GM18870 (cell line): Measurements from ENCODE around the gene NR2F2.

ENCODE experiments used
- ATAC-seq: cut with Tn5 transposase; IDR thresholded peaks from one replicate; pipeline ENCODE4 v1.9.1; 2021; ENCODE audit warnings: moderate library complexity; ENCODE audit not compliant: unreplicated experiment

Gene NR2F2

DNA sequence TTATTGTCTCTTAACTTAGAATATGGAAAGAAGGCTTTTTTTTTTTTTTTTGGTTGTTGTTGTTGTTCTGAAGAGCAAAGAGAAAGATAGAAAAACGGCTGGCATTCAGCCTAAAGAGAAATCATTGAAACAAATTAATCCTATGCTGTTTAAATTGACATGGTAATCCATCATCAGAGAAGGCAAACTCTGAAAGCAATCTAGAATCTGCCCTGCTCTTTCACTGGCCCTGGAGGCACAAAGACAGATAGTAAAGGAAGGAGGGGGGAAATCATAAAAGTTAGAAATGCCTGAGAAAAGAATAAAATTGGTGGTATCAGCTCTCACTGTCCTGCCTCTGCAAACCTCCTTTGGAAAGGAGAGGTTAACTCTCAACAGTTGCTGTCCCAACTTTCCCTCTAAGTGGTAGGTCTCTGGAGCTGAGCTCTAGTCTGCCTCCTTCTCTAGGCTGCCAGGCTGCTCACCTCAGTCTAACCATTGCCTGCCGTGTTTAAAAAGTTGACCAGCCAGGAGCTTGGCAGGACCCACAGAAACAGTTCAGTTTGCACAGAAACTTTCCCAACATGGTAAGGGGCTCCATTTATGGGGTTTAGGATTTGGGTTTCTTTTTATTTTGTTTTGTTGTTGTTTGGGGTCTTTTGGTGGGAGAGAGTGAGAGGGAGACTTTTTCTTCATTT lies 13.4 kb upstream of the NR2F2 start:
- no peak for ATAC-seq

GRCh38 chr15:96320107-96320506 lies 10.4 kb upstream of the NR2F2 start:
- ATAC-seq: no peak

GRCh38 chr15:96320703-96321638 lies 9.5 kb upstream of the NR2F2 start:
- ATAC-seq: no peak

DNA sequence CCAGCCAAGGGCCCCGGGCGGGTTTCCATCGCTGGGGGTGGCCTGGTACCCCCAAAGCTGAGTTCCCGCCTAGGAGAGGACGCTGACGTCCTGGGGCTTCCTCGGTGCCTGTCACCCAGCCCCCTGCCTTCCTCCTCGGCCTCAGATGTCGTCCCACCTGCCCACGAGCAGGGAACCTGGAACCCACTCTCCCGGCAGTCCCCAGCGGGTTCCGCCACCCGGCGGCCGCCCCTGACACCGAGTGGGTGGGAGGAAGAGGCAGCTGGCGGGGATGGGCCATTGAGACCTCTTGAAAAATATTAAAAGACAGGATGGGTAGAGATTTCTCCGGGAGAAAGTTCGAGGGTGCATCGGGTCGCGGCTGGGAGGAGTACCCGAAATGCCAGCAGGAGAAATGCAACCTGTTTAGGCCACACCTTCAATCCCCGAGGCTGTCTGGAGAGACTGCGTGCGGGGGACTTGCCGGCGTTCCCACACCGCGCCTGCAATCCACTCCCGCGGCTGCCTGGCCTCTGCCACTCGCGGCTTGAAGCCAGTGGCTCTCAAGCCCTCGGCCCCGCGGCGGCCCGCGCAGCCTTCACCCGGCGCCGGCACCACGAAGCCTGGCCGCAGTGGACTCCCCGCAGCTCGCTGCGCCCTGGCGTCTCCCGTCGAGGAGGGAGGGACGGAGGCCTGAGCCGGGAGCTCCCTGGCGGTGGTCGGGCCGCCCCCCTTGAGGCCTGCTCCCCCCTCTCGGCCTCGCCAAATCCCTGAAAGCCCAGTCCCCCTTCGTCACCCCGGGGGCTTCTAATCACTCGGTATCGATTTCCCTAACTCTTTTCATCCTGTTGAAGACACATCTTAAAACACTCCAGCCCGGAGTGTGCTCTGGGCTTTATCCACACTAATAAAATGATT lies 8.6 kb upstream of the NR2F2 start:
- no peak for ATAC-seq

- ATAC-seq: no peak
Measured at GRCh38 chr15:96322536-96323318, 7.8 kb upstream of the NR2F2 start.

DNA sequence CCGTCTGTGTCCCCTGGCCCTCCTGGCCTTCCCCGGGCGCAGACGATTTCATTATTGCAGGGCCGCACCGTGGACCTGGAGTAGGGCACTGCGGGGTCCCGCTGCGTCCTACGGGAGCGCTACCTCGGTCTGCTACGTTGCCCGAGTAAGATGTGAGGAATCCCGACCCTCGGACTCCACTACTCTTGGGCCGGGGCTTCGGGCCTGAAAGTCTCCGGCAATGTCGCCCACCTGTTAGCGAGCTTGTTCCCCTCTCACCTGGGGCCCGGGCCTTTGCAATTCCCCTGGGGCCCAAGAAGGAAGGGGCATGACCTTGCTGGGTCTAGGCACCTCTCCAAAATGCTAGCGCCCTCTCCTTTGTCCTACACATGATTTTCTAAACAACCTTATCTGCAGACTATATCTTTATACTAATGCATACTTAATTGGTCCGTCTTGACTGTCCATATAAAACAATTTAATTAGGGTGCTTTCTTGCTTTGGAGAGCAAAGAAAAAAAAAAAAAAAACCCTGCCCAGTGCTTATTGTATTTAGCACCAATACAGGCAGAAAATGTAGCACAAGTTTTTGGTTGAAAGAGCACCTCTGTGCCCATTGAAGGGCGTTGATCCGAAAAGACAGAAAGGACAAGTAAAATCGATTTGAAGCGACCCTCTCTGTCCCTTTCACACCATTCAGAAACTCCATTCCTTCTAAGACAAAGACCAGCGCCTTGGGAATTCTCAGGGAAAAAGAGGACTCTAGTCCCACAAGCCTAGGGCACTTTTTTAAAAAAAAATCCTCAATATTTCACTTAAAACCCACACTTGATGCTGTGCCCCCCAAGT lies 7.0 kb upstream of the NR2F2 start:
- ATAC-seq: no peak

DNA sequence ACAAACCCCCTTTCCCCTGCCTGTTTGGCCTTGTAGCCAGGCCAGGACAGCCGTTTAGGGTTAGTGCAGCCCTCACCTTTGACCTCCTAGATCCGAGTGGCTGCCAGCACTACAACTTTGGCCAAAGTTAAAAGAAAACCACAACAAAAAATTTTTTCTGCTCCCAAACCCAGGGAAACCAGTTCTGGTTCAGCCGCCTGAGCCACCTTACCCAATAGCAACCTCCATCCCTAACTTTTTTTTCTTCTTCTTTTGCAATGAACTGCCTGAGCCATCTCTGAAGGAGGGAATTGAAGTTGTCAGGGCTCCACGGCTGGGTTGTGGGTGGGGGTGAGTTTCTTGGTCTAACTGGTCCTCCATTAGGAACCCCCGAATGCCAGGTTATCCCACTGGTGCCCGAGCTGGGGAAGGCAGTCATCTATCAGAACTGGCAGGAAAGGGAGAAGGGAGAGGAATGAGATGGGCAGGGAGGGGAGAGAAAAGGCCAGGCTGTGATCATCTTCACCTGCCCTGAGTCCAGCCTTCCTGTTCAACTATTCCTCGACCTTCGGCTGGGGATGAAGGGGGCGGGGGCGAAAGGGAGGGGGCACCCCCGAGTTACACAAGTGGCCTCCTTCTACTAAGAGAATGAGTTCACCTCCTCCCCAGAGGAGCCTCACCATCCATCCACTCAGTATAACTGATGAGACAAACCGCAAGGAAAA lies 6.2 kb upstream of the NR2F2 start:
- no peak for ATAC-seq

DNA sequence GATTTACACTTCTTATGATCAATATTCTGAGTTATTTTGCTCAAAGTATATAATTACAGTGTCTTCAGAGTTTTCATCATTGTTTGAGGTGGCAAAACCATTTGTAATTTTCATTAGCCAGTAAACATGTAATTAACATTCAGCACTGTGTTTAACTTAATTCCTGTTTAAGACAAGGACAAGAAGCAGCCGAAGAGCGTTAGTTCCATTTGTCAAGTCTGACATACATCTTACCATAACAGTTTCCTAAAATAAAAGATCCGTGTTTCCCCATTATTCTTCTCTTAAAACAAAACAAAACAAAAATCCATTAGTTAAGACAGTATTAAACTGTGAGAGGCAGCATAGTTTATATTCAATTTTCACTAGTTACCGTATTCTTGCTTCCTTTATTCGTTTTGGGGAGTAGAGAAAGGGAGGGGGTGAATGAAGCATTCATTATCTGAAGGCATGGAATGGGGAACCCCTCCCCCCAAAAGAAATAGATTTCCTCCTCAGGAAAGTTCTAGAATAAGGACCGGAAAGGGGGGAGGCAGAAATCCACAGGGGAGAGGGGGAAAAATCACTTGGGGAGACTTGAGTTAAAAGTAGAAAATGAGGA lies 5.5 kb upstream of the NR2F2 start:
- no peak for ATAC-seq

GRCh38 chr15:96325541-96326327 lies 4.8 kb upstream of the NR2F2 start:
- no peak for ATAC-seq

DNA sequence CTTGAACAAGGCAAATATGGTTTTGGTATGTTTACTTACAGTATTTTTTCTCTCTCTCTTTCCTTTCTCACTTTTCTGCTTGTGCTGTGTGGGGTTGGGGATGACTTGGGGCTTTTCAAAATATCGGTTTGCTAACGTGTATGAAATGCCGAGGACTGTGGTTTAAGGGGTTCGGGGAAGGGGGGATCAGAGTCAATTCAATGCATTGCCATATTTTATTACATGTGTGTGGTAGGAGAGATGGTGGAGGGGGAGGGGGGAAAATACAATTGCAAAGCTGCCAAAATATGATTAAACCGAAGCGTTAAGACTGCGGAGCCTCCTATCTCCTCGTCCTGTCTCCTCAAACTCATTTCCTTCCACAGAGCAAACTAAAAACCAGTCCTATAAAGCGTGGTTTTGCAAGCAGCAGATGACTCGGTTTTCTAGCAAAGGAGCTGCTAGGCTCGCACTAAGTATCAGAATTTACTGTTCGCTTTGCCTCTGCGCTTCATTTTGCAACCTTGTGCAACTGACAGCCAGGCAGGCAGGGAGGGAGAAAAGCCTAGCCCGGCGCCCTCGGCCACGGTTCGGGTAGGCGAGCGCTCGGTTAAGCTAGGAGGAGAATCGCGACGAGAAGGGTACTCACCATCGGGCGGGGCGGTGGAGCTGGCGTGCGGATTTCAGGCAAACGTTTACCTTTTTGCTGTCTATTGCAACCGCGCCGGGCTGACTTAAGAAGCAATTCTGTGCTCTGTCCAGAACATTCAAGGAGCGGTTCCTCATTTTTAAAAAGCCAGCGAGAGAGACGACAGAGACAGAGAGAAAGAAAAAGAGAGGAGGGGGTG lies 4.0 kb upstream of the NR2F2 start:
- ATAC-seq: no peak

DNA sequence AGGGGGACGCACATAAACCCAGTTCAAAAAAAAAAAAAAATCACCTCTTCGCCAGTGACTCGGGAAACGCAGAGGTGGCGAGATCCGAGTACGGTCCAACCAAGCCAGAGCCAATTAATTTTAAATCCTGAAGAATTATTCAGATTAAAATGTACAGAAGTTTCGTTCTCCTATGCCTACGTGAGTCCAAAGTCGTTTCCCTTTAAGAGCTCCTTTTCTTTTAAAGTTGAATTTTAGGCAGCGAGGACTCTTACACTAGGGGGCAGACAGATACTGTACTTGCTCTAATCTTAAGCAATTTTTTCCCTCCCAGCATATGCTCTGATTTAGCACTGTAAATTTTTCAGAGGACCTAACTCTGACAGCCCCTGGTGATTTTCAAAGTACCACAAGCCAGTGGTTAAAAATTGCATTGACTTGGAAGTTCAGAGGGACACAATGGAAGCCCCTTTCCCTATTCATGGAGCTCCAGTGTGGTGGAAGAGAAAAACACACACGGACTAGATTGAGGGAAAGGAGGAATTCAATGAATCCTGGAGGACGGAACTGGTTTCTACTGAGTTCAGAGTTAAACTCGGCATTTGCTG lies 3.3 kb upstream of the NR2F2 start:
- peak; percentile 48 for ATAC-seq

DNA sequence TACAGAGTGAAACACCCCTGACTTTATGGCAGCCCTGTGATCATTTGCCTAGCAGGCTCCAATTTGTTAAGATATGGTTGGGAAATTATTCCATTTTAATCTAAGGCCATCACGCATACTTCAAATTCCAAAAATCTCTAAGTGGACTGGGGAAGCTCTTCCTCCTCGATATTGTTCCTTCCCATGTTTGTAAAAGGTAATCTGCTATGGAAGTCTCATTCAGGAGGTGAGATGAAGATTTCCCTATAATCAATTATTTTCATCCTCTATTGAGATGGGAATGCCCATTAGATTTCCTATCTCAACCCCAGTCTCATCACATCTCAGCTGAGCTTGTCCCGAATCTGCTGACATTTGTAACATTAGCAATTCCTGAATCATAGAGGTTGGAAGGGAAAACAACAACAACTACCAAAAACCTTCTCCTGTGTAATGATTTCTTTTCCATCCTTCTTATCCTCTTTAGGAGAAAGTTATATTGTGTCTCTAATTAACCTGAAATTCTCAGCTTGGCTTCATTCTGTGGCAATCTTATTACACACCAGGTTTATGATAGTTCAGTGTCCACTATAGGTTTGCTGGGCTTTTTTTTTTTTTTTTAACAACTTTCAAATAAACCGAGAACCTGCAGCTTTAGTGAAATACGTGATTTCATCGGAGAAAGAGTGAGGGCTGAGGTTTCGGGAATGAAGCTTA lies 2.2 kb upstream of the NR2F2 start:
- no peak for ATAC-seq

GRCh38 chr15:96328877-96329195 lies 1.7 kb upstream of the NR2F2 start:
- no peak for ATAC-seq

DNA sequence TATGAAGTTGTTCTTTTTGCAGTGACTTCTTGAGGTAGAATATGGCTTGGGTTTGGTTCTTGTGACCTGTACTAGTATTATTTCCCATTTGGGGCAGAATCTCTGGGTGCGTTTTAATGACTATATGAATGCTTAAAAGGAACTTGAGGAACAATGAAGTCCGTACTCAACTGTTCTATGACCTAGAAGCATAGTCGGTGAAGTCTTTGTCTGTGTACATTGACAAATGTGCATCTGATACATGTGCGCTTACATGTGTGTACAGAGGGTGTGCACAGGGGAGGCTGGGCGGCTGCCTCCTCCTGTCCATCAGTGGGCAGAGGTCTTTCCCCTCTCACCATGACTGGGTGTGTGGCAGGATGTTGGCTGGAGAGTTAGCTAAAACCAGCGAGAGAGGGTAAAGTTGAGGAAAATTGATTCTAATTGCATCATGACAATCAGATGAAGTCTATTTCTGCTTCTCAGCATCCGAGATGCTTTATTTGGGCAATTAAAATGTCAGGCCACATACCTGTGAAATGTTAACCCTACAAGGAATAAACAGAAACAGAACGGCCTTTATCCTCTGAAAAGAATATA lies 1.0 kb upstream of the NR2F2 start:
- no peak for ATAC-seq

- ATAC-seq: peak; percentile 21
Measured at GRCh38 chr15:96330064-96330449, 443 bp upstream of the NR2F2 start.
